GM12878 (cell line): ENCODE results near the gene LRRC14B.

Source experiments
- CHD4 ChIP-seq: fragments of 200-600 bp; sonication (generic); IDR thresholded peaks from 2 replicates; pipeline ENCODE4 v1.6.1; 2016; ENCODE audit warnings: mild to moderate bottlenecking
- EZH2 ChIP-seq: IDR thresholded peaks from 2 replicates; pipeline ENCODE4 v1.6.1; 2012; ENCODE audit warnings: low read depth, mild to moderate bottlenecking, control low read depth, inconsistent platforms, low read length, borderline replicate concordance; ENCODE audit not compliant: control insufficient read depth
- MAX ChIP-seq: IDR thresholded peaks from 2 replicates; pipeline ENCODE4 v1.6.1; 2012; ENCODE audit warnings: low read depth, low read length, improper control_type of control experiment
- SMC3 ChIP-seq: IDR thresholded peaks from 2 replicates; pipeline ENCODE4 v1.6.1; 2011; ENCODE audit warnings: low read length, improper control_type of control experiment, borderline replicate concordance
- ZBED1 ChIP-seq: IDR thresholded peaks from 2 replicates; pipeline ENCODE4 v1.6.1; 2016; ENCODE audit warnings: borderline replicate concordance
- TF ChIP-seq, protein P1 (sequence below): fragments of 450-650 bp; IDR thresholded peaks from 2 replicates; pipeline ENCODE4 v1.6.1; 2017; ENCODE audit warnings: mild to moderate bottlenecking, low read depth, inconsistent platforms; ENCODE audit not compliant: poor library complexity, severe bottlenecking

DNA sequence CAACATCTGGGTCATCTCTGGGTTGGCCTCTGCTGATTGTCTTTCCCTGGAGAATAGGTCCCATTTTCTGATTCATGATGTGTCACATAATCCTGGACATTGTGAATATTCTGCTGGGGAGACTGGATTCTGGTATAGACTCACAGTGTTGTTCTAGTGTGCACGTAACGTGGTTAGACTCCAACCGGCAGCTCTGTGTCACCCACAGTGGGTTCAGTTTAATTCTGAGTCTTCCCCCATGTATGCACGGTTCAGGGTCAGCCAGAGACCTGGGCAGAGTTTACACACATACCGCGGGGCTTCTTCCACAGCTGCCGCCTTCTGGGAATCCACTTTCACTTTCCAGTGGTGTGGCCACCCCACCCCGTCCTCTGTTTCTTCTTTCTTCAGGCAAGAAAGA lies 38.0 kb upstream of the LRRC14B start:
- TF ChIP-seq MAX (no peak), ZBED1 (no peak), EZH2 (no peak), SMC3 (no peak), CHD4 (no peak)
- TF ChIP-seq, protein P1, sequence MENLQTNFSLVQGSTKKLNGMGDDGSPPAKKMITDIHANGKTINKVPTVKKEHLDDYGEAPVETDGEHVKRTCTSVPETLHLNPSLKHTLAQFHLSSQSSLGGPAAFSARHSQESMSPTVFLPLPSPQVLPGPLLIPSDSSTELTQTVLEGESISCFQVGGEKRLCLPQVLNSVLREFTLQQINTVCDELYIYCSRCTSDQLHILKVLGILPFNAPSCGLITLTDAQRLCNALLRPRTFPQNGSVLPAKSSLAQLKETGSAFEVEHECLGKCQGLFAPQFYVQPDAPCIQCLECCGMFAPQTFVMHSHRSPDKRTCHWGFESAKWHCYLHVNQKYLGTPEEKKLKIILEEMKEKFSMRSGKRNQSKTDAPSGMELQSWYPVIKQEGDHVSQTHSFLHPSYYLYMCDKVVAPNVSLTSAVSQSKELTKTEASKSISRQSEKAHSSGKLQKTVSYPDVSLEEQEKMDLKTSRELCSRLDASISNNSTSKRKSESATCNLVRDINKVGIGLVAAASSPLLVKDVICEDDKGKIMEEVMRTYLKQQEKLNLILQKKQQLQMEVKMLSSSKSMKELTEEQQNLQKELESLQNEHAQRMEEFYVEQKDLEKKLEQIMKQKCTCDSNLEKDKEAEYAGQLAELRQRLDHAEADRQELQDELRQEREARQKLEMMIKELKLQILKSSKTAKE = no peak
